Activated T-helper 17 cell treated with anti-CD3 and anti-CD28 coated beads, Interleukin-2, amount 50 U/mL, for 72 hours (primary cell): ENCODE data around the gene TNFAIP8L2. TPM values are rescaled to one million over a fixed set of nuclear protein-coding genes. Genes with fewer than 3 reads are reported as not detected.
"Not testable (repeated sequence)": the region's sequence is repeated elsewhere in the genome, so short reads cannot be mapped to it uniquely, and the experiment has no call there.

Source experiments
- ATAC-seq: fragments of 150-1000 bp; cut with Tn5 transposase; replicated peaks from 2 replicates; pipeline ENCODE4 v1.10.0; 2021; ENCODE audit warnings: mild to moderate bottlenecking, moderate library complexity
- H3K27ac Mint-ChIP-seq: one replicate; pipeline ENCODE4 v1.8.0; 2022; ENCODE audit warnings: mixed read lengths
- H3K27me3 Mint-ChIP-seq: one replicate; pipeline ENCODE4 v1.8.0; 2022; ENCODE audit warnings: mixed read lengths
- H3K36me3 Mint-ChIP-seq: one replicate; pipeline ENCODE4 v1.8.0; 2022; ENCODE audit warnings: low read depth, mild to moderate bottlenecking, mixed read lengths
- H3K4me1 Mint-ChIP-seq: one replicate; pipeline ENCODE4 v1.8.0; 2022; ENCODE audit warnings: mixed read lengths
- H3K4me3 Mint-ChIP-seq: one replicate; pipeline ENCODE4 v1.8.0; 2022; ENCODE audit warnings: mild to moderate bottlenecking, mixed read lengths
- H3K9me3 Mint-ChIP-seq: one replicate; pipeline ENCODE4 v1.8.0; 2022; ENCODE audit warnings: mixed read lengths
- total RNA-seq, 2 donors: library from RNA; stranded (reverse); gene quantifications; one replicate each; pipeline ENCODE4 v1.2.3, GENCODE V29; 2022

TNFAIP8L2 gene
- total RNA-seq, 2 donors from 2014 or later = 12.0 to 22.9 TPM

DNA sequence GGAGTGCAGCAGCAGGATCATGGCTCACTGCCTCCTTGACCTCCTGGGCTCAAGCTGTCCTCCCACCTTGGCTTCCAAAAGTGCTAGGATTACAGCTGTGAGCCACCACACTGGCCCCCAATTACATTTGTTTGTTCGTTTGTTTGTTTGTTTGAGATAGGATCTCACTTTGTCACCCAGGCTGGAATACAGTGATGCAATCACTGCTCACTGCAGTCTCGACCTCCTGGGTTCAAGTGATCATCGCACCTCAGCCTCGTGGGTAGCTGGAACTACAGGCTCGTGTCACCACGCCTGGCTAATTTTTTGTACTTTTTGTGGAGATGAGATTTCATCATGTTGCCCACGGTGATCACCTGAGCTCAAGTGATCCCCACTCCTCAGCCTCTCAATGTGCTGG, 35.6 kb downstream of the TNFAIP8L2 start:
- ATAC-seq = no peak
- Mint-ChIP-seq H3K4me3 (no peak overlapping the region), H3K36me3 (peaks cover 8% of the 10 kb centered on the region), H3K27me3 (no peaks in the 10 kb centered on the region), H3K9me3 (no peaks in the 10 kb centered on the region), H3K27ac (no peak overlapping the region), H3K4me1 (peaks cover 13% of the 10 kb centered on the region)

DNA sequence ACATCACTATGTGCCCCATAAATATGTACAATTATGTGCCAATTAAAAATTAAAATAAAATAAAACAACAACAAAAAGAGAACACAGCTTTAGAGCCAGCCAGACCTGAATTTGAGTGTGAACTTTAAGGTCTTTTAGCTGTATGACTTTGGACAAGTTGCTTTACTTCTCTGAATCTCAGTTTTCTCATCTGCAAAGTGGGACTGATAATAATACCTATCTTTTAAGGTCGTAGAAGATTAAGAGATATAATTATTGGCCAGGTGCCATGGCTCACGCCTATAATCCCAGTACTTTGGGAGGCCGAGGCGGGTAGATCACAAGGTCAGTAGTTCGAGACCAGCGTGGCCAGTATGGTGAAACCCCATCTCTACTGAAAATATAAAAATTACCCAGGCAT, 36.9 kb downstream of the TNFAIP8L2 start:
- Mint-ChIP-seq H3K4me3 (no peak overlapping the region), H3K9me3 (no peaks in the 10 kb centered on the region), H3K27ac (no peak overlapping the region), H3K27me3 (no peaks in the 10 kb centered on the region), H3K36me3 (peaks cover 15% of the 10 kb centered on the region), H3K4me1 (peaks cover 17% of the 10 kb centered on the region)
- ATAC-seq = no peak

DNA sequence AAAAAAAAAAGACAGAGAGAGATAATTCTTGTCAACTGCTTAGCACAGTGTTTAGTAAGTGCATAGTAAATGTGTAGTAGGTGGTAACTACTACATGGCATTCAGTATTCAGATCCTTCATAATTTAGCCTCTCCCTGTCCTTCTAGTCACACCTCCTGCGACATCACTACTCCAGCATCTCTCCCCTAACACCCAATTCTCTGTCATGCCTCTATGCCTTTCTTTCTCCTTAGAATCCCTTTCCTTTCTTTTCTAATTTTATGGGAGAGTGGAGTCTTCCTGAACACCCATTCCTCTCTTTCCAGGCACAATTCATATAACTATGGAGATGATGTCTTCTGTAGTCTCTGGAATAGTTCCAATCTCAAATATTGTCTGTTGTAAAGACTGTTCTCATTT, 37.4 kb downstream of the TNFAIP8L2 start:
- H3K9me3 Mint-ChIP-seq = no peaks in the 10 kb centered on the region
- ATAC-seq = no peak
- peaks cover 21% of the 10 kb centered on the region for H3K36me3 Mint-ChIP-seq

DNA sequence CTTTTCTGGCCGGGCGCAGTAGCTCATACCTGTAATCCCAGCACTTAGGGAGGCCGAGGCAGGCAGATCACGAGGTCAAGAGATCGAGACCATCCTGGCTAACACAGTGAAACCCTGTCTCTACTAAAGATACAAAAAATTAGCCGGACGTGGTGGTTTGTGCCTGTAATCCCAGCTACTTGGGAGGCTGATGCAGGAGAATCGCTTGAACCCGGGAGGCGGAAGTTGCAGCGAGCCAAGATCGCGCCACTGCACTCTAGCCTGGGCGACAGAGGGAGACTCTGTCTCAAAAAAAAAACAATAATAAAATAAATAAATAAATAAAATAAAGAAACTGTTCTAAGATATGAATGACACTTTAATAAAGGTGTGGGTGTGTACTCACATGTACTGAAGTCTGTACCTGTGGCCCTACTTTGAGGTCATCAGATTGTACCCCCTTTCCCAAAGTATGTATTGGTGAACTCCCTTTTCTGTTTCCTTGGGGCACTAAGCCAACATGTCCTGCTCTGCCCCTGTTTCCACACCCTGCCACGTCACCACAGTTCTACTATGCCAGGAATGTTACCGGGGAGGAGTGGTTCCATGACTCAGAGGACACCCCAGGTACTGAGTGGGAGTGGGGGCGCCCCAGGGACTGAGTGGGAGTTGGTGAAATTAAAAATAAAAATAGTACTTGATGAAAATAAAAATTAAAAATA, 38.6 kb downstream of the TNFAIP8L2 start:
- ATAC-seq, H3K27me3 Mint-ChIP-seq, H3K9me3 Mint-ChIP-seq, H3K27ac Mint-ChIP-seq, H3K4me3 Mint-ChIP-seq: not testable (repeated sequence)
- H3K36me3 Mint-ChIP-seq = peaks cover 26% of the 10 kb centered on the region
- H3K4me1 Mint-ChIP-seq = peaks cover 16% of the 10 kb centered on the region

More for the DNA sequence above, 37.4 kb downstream of the TNFAIP8L2 start:
- H3K4me3 Mint-ChIP-seq = no peak overlapping the region
- no peaks in the 10 kb centered on the region for H3K27me3 Mint-ChIP-seq
- H3K27ac Mint-ChIP-seq = no peak overlapping the region
- H3K4me1 Mint-ChIP-seq = peaks cover 12% of the 10 kb centered on the region

DNA sequence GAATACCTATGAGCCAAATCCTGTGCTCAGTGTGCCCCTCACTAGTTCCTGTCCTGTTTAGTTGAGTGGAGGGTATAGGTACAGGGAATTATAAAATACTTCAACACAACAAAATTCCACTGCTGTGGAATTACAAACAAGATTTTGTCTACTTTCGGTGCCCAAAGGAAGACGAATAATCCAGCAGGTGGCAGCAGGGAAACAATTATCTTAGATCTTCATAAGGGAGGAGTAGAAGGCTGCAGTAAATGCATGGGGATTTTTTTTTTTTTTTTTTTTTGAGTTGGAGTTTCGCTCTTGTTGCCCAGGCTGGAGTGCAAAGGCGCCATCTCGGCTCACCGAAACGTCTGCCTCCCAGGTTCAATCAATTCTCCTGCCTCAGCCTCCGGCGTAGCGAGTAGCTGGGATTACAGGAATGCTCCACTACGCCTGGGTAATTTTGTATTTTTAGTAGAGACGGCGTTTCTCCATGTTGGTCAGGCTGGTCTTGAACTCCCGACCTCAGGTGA, 39.9 kb downstream of the TNFAIP8L2 start:
- H3K9me3 Mint-ChIP-seq = no peaks in the 10 kb centered on the region
- peaks cover 20% of the 10 kb centered on the region for H3K4me1 Mint-ChIP-seq
- peak overlapping the region; percentile 60 for H3K4me3 Mint-ChIP-seq
- H3K27me3 Mint-ChIP-seq = no peaks in the 10 kb centered on the region
- H3K36me3 Mint-ChIP-seq = peaks cover 30% of the 10 kb centered on the region
- H3K27ac Mint-ChIP-seq = peak overlapping the region; percentile 46
- ATAC-seq = peak; percentile 34

DNA sequence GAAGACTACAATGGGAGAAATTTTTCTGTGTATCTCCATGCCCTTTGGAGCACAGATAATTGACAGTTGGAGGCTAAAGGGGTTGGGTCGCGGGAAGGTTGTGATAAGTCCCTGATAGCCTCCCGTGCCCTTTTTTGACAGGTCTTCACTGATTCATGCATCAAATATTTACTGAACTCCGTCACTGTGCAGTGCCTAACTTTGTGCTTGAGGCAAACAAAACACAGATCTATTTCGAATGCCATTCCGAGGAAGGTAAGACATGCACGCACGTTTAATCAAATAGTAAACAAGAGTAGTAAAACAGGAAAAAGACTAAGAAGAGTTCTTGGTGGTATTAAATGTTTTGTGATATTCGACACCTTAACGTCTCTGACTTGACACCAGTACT, 41.4 kb downstream of the TNFAIP8L2 start:
- Mint-ChIP-seq H3K9me3 (no peaks in the 10 kb centered on the region), H3K4me1 (peaks cover 20% of the 10 kb centered on the region), H3K27ac (peak overlapping the region; percentile 100), H3K36me3 (peaks cover 43% of the 10 kb centered on the region), H3K27me3 (no peaks in the 10 kb centered on the region), H3K4me3 (peak overlapping the region; percentile 100)
- no peak for ATAC-seq

DNA sequence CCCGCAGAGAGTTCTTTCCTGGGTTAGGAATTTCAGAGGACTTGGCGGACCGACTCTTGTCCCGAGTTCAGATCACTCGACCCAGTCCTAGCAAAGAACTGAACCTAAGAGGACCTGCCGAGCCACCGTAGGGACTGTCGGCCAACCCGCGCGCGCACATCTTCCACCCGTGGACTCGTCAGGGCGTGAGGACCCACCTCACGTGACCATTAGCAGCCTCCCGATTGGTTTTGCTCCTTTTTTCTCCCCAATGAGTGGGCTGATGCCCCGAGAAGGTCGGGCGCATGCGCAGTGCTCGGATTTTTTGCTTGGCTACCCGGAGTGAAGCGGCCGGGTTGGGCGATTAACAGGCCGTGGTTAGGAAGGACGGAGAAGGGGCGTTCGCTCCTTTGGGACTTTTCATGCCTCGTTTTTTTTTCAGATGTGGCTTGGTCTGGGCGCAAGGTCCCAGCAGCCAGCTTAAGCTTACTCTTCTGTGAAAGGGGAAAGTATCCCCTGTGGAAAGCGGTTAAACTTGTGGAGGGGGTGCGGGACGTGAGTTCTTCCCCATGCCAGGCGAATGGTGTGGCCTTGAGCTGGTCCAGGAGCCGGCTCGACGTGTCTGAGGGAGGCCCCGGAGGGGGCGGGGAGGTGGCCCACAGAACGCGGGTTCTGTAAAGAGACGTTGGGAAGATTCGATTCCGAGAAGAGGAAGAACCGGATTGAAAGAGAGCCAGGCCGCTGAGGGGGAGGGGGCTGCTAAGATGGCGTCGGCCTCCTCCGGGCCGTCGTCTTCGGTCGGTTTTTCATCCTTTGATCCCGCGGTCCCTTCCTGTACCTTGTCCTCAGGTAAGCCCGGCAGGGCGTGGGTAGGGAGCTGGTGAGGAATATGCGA, 42.0 kb downstream of the TNFAIP8L2 start, which contains the start of gene PIP5K1A:
PIP5K1A (plus strand) TSS at position 299 of the 874 bp plus-strand sequence; CDS start at position 744, 445 bp downstream.
- H3K36me3 Mint-ChIP-seq = peaks cover 49% of the 10 kb centered on the region
- peak within 1 kb of the TSS; percentile 100 for H3K27ac Mint-ChIP-seq
- no peaks in the 10 kb centered on the region for H3K9me3 Mint-ChIP-seq
- no peaks in the 10 kb centered on the region for H3K27me3 Mint-ChIP-seq
- H3K4me3 Mint-ChIP-seq = peak within 1 kb of the TSS; percentile 100
- peak; percentile 92 for ATAC-seq
- H3K4me1 Mint-ChIP-seq = peaks cover 20% of the 10 kb centered on the region

DNA sequence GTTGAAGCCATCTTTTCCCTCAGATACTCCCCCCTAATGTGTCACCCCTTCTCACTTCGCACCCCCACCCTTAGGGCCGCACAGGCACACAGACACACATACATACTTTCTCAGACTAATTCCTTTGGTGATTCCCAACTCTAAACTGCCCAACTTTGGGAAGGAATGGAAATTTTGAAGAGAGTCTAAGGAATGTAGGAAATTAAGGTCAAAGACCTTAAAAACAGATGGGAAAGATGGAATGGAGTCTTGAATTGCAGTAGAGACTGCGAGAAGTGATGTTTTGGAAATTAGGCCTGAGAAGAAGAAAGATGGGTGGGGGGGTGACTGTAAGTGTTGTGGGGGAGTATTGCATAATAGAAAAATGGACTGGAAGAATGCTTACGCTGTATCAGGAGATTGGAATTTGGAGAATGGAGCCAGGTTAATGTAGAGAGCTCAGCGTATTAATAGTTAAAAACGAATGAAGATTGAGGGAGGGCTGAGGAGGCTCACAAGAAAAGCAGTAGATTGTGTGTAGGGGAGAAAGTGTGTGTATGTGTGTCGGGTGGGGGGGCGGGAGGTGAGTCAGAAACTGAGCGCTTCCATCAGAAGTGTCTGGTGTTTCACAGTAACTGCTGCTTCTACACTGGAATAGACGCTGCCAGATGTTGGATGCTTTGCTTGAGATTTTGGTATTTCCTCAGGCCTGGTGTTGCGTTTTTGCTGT, 43.6 kb downstream of the TNFAIP8L2 start:
- peak overlapping the region; percentile 100 for H3K27ac Mint-ChIP-seq
- peaks cover 20% of the 10 kb centered on the region for H3K4me1 Mint-ChIP-seq
- peak overlapping the region; percentile 100 for H3K4me3 Mint-ChIP-seq
- H3K36me3 Mint-ChIP-seq = peaks cover 65% of the 10 kb centered on the region
- H3K27me3 Mint-ChIP-seq = no peaks in the 10 kb centered on the region
- peak; percentile 32 for ATAC-seq
- no peaks in the 10 kb centered on the region for H3K9me3 Mint-ChIP-seq

DNA sequence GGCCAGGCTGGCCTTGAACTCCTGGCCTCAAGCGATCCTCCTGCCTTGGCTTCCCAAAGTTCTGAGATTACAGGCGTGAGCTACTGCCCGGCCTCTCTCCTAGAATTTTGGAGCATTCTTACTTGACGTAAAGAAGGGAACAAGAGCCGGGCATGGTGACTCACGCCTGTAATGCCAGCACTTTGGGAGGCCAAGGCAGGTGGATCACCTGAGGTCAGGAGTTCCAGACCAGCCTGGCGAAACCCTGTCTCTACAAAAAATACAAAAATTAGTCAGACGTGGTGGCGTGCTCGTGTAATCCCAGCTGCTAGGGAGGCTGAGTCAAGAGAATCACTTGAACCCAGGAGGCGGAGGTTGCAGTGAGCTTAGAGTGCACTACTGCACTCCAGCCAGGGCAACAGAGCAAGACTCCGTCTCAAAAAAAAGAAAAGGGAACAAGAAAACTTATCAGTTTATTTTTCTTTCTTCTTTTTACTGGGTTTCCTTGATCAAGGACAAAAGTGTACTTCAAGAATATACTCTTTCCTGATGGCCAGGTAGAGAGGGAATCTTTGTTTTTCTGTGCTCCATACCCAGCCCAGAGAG, 49.0 kb downstream of the TNFAIP8L2 start:
- not testable (repeated sequence) for H3K4me1 Mint-ChIP-seq, H3K4me3 Mint-ChIP-seq, ATAC-seq, H3K27ac Mint-ChIP-seq, H3K27me3 Mint-ChIP-seq, H3K9me3 Mint-ChIP-seq
- H3K36me3 Mint-ChIP-seq = peaks cover 84% of the 10 kb centered on the region

Other genes with a start within 250 kb of the TNFAIP8L2 start
- gene SETDB1, start 230.3 kb upstream of the TNFAIP8L2 start, total RNA-seq = 10 to 100 TPM; 49.3 to 74.3 TPM
- gene CERS2, start 181.8 kb upstream of the TNFAIP8L2 start, total RNA-seq = 100 to 1,000 TPM; 114 to 212 TPM
- under 1 TPM; 0.19 to 0.30 TPM for gene ANXA9, start 174.4 kb upstream of the TNFAIP8L2 start, total RNA-seq
- gene MINDY1, start 149.7 kb upstream of the TNFAIP8L2 start, total RNA-seq = 10 to 100 TPM; 10.9 to 22.6 TPM
- 10 to 100 TPM; 12.5 to 15.3 TPM for gene PRUNE1, start 148.2 kb upstream of the TNFAIP8L2 start, total RNA-seq
- gene BNIPL, start 120.1 kb upstream of the TNFAIP8L2 start, total RNA-seq = 1 to 10 TPM; 1.4 to 4.5 TPM
- 1 to 10 TPM in 1 of 2 donors, under 1 TPM in 1; 0.71 to 1.2 TPM for gene C1orf56, start 108.9 kb upstream of the TNFAIP8L2 start, total RNA-seq
- gene CDC42SE1, start 97.0 kb upstream of the TNFAIP8L2 start, total RNA-seq = 100 to 1,000 TPM in 1 of 2 donors, 10 to 100 TPM in 1; 99.7 to 121 TPM
- gene MLLT11, start 96.3 kb upstream of the TNFAIP8L2 start, total RNA-seq = 1 to 10 TPM; 1.7 to 4.0 TPM
- gene GABPB2, start 85.9 kb upstream of the TNFAIP8L2 start, total RNA-seq = 10 to 100 TPM in 1 of 2 donors, 1 to 10 TPM in 1; 5.8 to 11.7 TPM
- 1 to 10 TPM; 5.4 to 6.3 TPM for gene SEMA6C, start 10.0 kb upstream of the TNFAIP8L2 start, total RNA-seq
- 10 to 100 TPM in 1 of 2 donors, 1 to 10 TPM in 1; 7.9 to 15.7 TPM for gene LYSMD1, start 9.3 kb downstream of the TNFAIP8L2 start, total RNA-seq
- 10 to 100 TPM; 55.3 to 69.4 TPM for gene SCNM1, start 9.5 kb downstream of the TNFAIP8L2 start, total RNA-seq
- 1 to 10 TPM in 1 of 2 donors, under 1 TPM in 1; 0.82 to 1.5 TPM for gene TMOD4, start 19.3 kb downstream of the TNFAIP8L2 start, total RNA-seq
- gene VPS72, start 33.5 kb downstream of the TNFAIP8L2 start, total RNA-seq = 10 to 100 TPM; 62.2 to 77.9 TPM
- 10 to 100 TPM; 72.2 to 80.7 TPM for gene PIP5K1A, start 41.9 kb downstream of the TNFAIP8L2 start, total RNA-seq
- 100 to 1,000 TPM; 174 to 196 TPM for gene PSMD4, start 98.1 kb downstream of the TNFAIP8L2 start, total RNA-seq
- 10 to 100 TPM; 24.9 to 29.6 TPM for gene ZNF687, start 125.7 kb downstream of the TNFAIP8L2 start, total RNA-seq
- gene PI4KB, start 170.8 kb downstream of the TNFAIP8L2 start, total RNA-seq = 10 to 100 TPM; 70.0 to 76.8 TPM
- 10 to 100 TPM; 48.0 to 86.0 TPM for gene RFX5, start 190.6 kb downstream of the TNFAIP8L2 start, total RNA-seq
- not detected for gene SELENBP1, start 216.1 kb downstream of the TNFAIP8L2 start, total RNA-seq
- gene PSMB4, start 242.9 kb downstream of the TNFAIP8L2 start, total RNA-seq = 100 to 1,000 TPM; 329 to 417 TPM